Fibroblast of skin of right quadriceps (primary cell): ENCODE results near the gene ZNF837.

Source experiments
- DNase-seq: peaks from one replicate; pipeline ENCODE4 v3.0.0-alpha.2; 2013

ZNF837 gene

DNA sequence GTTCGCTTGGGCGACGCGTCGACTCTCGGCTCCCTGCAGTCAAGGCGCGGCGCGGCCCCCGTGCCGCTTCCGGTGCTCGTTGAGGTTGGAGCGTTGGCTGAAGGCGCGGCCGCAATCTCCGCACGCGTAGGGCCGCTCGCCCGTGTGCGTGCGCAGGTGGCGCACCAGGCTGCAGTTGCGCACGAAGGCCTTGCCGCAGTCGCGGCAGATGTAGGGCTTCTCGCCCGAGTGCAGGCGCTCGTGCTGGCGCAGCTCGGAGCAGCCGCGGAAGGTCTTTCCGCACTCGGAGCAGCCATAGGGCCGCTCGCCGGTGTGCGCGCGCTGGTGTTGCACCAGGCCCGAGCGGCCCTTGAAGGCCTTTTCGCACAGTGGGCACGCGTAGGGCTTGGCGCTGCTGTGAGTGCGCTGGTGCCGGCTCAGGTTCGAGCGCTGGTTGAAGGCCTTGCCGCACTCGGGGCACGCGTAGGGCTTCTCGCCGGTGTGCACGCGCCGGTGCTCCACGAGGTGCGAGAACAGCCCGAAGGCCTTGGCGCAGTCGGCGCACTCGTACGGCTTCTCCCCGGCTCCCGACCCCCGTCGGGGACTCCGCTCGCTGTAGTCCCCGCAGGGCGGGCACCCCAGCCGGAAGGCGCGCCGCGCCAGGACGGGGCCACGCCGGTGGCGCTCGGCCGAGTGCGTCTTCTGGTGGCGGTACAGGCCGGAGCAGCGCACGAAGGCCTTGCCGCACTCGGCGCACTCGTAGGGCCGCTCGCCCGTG is 13.0 kb downstream of the ZNF837 start:
- no peak for DNase-seq

DNA sequence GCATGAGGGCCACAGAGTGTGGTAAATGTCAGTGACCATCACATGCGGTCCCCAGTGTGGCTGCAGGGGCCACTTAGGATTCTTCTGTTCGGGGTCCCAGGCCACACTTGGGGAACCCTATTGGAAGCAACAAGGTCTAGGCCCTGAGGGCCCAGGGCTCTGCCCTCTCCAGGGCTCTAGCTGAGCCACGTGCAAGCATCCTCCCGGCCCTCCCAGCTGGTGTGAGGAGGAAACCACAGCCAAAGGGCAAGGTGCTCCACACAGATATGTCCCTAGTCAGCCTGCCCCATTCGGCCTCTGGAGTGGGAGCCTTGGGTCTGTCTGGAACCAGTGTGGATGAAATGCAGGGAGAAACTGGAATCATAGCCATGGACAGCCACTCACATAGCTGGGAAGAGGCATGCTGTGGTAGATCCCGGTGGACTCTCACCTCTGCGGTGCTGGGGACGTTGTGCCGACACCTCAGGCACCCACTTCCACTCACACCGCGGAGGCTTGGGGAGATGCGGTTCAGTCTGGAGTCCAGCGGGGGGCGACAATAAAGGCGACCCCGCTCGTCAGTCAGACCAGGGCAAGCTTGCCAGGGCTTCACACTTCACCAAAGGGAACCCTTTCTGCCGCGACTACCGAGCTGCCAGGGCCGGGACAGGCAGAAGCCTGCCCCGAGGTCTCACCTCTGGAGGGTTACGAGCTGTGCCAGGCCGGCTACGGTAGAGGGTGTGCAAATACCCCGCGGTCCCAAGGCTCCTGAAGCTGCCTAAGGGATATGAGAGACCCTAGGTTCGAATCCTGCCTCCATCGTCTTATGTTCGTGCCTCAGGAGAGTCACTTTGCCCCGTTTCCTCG is 14.0 kb downstream of the ZNF837 start:
- DNase-seq: no peak

DNA sequence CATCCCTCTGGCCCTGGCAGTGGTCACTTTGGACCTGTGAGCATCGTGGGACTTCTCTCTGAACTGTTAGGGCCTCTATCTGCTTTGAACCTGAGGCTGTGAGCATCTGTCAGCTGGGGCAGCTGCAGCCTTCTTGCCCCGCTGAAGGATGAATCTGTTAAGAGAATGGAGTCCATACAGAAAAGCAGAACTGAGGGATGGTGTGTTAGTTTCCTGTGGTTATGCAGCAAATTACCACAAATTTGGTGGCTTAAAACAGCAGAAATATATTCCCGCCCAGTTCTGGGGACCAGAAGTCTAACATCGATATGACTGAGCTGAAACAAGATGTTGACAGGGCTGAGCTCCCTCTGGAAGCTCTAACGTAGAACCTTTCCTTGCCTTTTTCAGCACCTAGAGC is 16.7 kb downstream of the ZNF837 start:
- DNase-seq: no peak

DNA sequence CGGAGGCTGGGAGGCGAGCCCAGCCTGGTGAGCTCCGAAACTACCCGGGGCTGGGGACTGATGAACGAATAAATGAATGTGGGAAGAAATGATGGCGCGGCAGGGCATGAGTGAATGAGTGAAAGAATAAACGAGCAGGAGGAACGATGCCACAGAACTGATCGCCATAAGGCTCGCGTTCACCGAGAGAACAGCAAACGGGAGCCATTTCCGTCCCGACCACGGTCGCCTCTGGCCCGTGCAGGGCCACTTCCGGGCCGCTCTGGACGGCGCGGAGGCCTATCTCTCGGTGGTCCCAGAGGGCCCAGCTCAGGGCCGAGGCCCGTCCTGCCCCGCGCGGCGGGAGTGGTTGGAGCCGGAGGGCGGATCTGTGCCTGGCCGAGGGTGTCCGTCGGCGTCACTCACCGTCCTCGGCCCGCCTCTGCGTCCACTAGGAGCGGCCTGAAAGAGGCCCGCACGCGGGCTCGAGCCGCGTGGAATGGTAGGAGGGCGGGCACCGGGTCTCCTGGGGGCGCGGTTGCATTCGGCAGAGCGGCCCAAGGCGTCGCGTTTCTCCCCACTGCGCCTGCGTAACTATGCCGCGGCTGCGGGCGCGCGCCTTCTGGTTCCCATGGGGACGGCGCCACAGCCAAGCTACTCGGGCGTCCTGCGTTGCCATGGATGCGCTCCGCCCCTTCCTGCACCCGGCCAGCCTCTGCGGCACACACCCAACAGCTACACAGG is 18.4 kb downstream of the ZNF837 start, which contains the start of gene ZNF497:
TSS of gene ZNF497 (minus strand) at position 480 of the 723 bp plus-strand sequence. CDS start 5,116 bp downstream, outside the sequence.
- peak; percentile 96 for DNase-seq

DNA sequence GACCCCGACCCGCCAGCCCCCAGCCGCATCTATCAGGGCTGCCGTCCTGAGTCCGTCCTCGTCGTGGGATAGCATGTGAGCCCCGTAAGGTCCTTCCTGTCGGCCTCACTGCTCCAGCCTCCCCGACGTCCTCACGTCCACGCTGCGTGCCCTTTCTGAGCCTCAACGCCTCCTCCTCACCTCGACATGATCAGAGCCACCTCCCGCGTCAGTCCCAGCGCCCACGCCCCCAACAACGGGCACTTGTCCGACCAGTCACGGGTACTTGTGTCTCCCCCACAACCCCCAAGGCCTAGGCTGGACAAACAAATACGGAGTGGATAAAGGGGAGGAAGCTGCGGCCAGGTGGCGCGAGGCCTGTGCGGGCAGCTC is 18.9 kb downstream of the ZNF837 start:
- DNase-seq: peak; percentile 45

DNA sequence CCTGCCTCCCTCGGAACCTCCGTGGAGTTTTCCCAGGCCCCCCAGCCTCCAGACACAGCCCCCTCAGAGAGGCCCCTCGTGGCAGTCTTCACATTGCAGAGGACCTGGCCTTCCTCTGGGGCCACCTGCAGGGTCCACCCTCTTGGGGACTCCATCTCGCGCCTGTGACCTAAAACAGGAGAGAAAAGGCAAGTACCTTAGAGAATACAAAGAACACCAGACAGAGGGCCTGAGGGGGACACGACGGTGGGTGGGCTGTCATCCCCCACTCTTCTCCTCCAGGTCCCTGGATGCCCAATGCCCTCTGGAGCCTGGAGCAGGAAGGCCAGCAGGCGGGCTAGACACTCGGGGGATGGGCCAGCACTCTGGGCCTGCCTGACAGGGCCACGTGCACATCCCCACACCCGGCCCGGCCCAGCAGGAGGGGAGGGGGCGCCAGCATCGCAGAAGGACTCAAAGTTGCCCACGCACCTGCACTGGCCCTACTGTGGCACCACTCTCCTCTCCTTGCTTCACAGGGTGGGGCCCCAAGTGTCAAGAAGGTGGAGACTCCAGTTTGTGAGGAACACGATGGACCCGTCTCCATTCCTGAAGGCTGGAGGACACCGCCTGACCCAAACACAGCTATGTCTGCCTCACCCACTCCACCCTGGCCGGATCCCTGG is 23.2 kb downstream of the ZNF837 start:
- DNase-seq: no peak

DNA sequence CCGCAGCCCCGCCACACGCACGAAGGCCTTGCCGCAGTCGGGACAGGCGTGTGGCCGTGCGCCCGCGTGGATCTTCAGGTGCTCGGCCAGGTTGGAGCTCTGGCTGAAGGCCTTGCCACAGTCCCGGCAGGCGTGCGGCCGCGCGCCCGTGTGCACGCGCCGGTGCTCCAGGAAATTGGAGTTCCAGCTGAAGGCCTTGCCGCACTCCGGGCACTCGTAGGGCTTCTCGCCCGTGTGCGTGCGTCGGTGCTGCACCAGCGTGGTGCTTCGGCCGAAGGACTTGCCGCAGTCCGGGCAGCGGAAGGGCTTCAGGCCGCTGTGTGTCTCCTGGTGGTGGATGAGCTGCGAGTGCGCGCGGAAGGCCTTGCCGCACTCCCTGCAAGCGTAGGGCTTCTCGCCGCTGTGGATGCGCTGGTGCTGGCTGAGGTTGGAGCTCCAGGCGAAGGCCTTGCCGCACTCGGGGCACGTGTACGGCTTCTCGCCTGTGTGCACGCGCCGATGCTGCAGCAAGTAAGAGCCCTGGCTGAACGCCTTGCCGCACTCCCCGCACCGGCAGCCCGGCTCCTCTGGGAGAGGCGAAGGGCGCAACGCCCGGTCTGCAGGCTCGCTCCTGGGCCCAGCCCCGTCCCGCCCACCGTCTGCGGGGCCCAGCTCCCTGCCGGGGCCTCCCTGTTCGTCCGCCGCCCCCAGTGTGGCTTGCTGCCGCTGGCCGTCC is 23.9 kb downstream of the ZNF837 start:
- peak; percentile 31 for DNase-seq

DNA sequence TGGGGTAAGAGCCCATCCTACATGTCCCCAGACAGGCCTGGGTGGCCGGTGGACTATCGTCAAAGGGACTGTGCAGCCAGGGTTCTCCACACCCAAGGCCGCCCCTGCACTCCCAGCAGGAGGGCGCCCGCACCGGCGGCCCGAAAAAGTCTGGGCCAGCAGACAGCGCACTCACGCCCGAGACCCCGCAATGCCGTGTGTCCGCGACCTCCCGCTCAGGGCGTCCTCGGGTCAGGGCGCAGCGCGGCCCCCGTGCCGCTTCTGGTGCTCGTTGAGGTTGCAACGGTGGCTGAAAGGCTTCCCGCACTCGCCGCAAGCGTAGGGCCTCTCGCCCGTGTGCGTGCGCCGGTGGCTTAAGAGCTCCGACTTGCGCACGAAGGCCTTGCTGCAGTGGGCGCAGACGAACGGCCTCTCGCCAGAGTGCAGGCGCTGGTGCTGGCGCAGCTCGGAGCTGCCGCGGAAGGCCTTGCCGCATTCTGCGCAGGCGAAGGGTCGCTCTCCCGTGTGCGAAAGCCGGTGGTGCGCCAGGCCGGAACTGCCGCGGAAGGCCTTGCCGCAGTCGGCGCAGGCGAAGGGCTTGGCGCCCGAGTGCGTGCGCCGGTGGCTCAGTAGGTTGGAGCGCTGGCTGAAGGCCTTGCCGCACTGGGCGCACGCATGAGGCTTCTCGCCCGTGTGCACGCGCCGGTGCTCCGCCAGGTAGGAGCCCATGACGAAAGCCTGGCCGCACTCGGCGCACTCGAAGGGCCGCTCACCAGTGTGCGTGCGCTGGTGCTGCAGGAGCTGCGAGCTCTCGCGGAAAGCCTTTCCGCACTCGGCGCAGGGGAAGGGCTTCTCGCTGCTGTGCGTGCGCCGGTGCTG is 24.7 kb downstream of the ZNF837 start:
- DNase-seq: peak; percentile 45

DNA sequence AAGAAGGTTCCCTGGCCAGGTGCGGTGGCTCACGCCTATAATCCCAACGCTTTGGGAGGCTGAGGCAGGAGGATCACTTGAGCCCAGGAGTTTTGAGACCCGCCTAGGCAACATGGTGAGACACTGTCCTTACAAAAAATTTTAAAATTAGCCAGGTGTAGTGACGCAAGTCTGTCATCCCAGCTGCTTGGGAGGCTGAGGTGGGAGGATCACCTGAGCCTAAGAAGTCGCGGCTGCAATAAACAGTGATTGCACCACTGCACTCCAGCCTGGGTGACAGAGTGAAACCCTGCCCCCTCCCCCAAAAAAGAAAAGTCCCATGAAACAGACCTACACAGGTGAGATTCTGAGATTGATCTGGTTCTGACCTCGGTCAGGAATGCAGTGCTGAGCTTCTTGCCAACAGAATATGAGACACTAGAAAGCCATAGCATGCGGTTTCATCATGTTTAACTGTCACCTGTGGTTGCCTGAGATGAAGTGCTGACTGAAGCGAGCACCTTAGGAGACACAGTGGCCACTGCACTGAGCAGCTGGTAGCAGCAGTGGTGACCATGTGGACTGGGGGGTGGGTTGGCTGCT is 25.5 kb downstream of the ZNF837 start:
- DNase-seq: no peak

DNA sequence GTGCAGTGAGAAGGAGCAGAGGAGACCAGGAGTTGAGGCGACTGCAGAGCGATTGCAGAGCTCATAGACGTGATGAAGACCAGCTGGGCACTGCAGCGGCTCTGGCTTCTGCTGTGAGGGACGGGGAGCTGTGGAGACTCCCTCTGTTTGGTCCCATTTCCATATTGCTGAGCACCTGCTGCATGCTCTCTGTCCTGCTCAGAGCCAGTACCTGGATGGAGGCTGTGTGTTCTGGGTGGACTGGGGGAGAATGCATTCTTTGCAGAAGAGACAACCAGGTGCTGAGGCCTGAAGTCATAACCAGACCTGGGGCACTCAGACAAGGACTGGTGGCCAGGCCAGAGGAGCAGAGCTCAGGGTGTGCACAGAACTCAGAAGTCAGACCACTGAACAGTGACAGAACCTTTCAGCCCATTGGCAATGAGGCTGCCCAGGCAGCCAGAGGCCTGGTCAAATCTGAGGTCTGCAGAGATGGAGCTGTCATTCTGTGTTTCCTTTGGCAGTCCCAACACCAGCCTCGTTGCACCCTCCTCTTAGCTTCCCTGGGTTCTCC is 26.3 kb downstream of the ZNF837 start:
- DNase-seq: no peak

DNA sequence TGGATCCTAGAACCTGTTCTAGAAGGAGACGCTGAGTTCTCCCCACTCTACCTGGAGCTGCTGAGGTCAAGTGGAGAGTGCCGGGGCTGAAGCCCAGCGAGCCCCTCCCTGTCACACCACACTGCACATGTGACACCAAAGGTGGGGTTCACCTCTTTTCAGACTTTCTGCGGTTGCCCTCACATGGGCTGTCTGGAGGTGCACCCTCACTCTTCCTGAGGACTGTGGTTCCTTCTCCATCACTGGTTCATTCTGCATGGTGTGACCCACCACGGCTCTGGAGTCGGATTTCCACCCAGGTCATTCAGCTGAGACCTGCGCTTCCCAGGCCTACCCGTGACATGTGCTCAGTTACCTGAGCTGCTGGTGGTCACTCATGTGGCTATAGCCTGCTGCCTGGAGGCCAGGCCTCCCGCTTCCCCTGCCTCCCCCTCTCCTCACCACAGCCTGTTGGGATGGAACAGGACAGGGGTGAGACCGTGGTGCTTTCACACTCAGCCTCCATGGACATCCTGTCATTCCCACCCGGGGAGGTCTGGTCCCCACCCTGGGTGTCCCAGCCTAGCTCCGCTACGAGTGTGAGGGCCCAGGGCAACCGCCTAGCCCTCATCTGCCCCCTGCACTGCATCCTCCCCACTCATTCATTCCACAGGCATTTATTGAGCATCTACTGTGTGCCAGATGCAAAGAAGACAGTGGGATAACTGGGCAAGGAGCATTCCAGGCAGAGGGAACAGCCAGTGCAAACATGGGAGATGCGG is 26.9 kb downstream of the ZNF837 start:
- DNase-seq: no peak

DNA sequence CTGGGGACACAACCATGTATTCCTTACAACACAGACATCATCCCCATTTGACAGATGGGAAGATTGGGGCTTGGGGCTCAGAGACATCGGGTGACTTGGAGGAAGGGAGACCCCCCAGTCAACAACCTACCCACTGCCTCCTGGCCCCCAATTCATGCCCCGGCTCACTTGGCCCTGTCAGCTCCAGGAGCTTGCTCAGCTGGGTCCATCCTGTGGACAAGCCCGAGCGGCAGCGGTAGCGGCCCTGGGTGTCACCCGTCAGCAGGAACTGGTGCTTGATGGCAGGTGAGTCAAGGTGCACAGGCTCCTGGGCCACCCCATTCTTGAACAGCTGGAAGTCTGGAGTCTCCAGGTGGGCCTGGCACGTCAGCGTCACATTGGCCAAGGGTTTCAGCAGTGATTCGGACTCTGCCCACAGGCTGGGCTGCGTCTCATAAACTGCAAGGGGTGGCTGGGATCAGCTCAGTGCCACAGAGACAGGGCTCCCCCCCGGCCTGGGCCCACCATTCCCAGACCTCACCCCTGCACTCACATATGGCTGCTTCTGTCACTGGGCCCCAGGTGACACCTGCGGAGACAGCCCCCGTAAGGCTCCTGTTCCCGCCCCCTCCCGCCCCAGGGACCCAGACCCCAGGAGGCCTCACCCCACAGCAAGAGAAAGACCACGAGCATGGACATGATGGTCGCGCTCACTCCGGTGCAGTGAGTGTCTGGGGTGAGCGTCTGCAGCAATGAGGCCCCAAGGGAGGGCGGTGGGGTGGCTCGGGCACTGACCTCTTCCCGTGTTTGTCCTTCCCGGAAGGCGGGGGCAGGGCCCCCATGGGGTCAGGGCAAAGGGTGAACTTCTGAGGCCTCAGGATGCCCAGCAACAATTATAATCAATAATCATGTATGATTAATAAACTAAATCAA is 27.8 kb downstream of the ZNF837 start, which contains the start of gene A1BG:
TSS of gene A1BG (minus strand) at position 733 of the 912 bp plus-strand sequence. CDS start at position 678, 55 bp downstream.
- no peak for DNase-seq

DNA sequence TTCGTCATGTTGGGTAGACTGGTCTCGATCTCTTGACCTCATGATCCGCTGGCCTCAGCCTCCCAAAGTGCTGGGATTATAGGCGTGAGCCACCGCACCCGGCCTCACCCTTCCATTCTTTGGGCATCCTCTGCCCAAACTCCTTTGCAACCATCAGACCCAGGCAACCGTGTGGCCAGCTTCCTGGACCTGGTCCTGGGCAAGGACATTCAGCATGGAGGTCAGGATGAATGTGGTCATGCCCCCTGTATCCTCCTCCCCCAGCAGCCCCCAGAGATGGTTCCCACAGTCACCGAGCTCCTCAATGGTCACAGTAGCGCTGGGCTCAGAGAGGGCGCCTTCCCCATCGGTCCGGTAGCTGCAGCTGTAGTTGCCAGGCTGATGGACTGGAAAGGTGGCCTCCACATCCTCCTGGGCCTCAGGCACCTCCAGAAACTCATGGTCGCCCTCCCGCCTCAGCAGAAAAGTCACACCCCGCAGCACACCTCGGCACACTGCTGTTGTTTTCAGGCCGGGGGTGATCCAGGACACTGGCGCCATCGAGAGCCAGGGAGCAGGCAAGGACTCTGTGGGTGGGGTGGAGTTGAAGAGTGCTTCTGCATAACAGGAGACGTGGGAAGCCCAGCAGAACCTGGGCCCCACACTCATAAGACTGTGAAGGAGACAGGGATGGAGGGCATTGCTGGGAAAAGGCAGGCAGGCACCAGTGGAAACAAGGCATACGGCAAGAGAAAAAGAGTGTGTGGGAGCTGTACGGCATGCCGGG is 28.7 kb downstream of the ZNF837 start:
- no peak for DNase-seq

DNA sequence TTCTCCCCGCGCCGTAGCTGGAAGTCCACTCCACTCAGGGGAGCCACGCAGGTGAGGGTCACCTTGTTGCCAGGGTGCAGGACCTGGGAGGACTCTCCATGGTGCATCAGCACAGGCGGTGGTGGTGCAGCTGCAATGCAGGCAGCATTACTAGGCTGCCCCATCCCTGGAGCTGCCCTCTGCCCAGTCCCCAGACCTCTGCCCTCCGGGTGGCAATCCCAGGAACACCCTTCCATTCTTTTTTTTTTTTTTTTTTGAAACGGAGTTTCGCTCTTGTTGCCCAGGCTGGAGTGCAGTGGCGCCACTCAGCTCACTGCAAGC is 29.3 kb downstream of the ZNF837 start:
- no peak for DNase-seq

DNA sequence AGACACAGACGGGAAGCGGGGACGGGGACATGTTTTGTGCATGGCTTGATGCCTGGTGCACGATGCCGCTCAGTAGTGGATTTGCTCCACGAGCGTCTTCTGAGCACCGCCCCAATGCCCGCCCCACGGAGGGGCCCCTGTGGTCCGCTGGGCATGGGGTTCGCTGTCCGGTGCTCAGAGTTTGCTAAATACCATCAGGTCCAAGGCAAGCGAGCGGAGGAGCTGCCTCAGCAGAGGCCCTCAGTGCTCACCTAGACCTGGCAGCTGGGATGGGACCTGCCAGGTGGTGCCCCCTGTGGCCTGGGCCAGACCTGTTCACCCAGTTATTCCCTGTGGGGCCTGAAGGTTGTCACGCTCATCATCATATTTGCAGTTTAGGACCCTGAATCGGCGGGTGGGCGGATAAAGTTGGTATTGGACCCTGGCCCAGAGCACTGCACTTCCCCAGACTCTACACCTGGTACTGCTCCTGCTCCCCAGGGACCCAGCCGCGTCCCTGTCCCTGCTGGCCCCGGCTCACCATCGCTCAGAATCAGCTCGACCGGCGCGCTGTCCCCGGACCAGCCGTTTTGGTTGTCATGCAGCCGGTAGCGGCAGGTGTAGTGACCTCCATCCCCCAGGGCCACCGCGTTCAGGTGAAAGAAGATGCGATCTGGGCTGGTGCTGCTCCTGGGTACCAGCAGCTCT is 29.8 kb downstream of the ZNF837 start:
- DNase-seq: no peak

DNA sequence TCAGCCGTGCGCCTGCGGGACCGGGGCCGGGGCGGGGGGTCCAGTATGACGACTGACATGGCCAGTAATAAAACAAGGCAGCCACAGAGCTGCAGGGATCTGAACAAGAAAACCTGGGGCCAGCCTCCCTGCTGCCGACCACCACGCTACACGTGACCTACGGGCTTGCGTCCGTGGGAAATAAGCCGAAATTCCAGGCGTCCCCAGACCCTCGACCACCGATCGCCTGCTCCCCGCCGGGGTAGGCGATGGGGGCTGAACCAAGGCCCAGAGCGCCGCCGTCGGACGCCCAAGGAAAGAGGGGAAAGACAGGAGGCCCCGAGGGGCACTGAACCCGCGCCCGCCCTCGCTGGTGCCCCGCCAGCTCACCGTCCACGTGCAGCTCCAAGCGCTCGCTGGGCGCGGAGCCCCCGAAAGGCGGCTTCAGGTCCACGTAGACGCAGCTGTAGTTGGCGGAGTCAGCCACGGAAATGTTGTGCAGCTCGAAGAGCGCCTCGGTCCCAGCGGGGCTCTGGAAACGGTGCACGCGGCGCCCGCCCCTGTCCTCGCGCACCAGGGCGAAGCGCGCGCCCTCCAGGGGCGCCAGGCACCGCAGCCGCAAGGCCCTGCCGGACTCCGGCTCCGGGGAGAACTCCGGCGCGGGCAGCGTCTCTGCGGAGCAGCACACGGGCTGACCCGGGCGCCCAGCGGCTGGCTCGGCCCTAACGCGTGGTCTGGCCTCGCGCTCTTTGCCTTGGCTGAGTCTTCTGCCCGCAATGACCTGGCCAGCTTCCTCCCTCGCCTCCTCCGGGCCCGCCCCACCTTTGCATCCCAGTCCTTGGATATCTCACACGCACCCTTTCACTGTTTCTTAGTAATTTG is 30.6 kb downstream of the ZNF837 start:
- DNase-seq: no peak
